DMS 273 treated with DMSO at 0.1 percent for 48 hours (cell line): ENCODE measurements around the gene POLD1.

ENCODE experiments used
- DNase-seq: peaks from one replicate; lab custom pipeline; 2025; lab: John Stamatoyannopoulos, UW

POLD1 gene

DNA sequence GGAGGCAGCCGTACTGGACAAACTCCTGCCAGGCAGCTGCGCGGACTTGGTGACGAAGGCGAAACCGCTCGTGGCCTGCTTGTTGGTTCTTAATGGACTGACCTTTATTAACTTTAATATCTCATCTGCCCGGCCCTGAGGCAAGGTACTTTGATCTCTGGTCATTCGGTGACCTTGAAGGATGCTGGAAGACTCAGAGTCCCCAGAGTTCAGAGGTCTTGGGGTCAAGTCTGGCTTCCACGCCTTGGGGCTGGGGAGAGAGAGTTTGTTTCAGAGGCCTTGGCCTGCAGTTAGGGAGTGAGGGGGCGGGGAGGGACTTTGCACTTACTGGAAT lies 82.5 kb downstream of the POLD1 start:
- DNase-seq = no peak

DNA sequence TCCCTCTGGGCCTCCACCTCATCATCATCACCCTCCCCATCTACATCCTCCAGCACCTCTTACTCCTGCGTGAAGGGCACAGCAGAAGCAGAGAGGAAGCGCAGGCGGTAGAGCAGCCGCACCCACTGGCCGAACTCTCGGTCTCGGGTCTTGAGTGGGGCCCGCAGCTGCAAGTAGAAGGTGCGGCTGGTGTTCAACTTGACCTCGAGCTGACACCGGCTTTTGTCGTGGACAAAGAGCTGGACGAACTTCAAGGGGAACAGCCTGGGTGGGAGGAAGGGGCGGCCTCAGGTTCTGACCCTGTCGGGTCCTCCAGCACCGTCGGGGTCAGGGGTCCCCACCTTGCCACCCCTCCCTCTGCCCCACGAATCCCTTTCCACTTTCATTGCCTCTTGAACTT lies 83.4 kb downstream of the POLD1 start:
- no peak for DNase-seq
